HepG2 (cell line): Measurements from ENCODE around the gene IL4I1. TPM values are rescaled to one million over a fixed set of nuclear protein-coding genes. Genes with fewer than 3 reads are reported as not detected.

Source experiments
- ASH2L ChIP-seq: fragments of 300-600, 200-600 bp; sonication (generic); IDR thresholded peaks from 2 replicates; pipeline ENCODE4 v1.7.0; 2017; ENCODE audit warnings: low read depth, mild to moderate bottlenecking, moderate library complexity, mixed read lengths, low read length; ENCODE audit not compliant: insufficient read length
- ATF1 ChIP-seq: IDR thresholded peaks from 2 replicates; pipeline ENCODE4 v1.6.1; 2016; ENCODE audit warnings: mild to moderate bottlenecking, control low read depth
- BCL6 ChIP-seq: IDR thresholded peaks from 2 replicates; pipeline ENCODE4 v1.6.1; 2016; ENCODE audit warnings: missing genetic modification reagents, missing compliant biosample characterization
- GPN1 ChIP-seq: sonication (generic); formaldehyde crosslinking; IDR thresholded peaks from 2 replicates; pipeline ENCODE4 v1.5.1; 2020; ENCODE audit warnings: missing genetic modification reagents, borderline replicate concordance
- GZF1 ChIP-seq: sonication (generic); formaldehyde crosslinking; IDR thresholded peaks from 2 replicates; pipeline ENCODE4 v1.5.1; 2020; ENCODE audit warnings: mild to moderate bottlenecking, missing genetic modification reagents
- HES4 ChIP-seq: sonication (generic); formaldehyde crosslinking; IDR thresholded peaks from 2 replicates; pipeline ENCODE4 v1.9.0; 2021; ENCODE audit warnings: mild to moderate bottlenecking, missing genetic modification reagents, borderline replicate concordance
- IKZF4 ChIP-seq: sonication (generic); formaldehyde crosslinking; IDR thresholded peaks from 2 replicates; pipeline ENCODE4 v1.5.1; 2020; ENCODE audit warnings: borderline replicate concordance, mild to moderate bottlenecking, low read depth, missing genetic modification reagents; ENCODE audit errors: not compliant biosample characterization
- POLR2AphosphoS5 ChIP-seq: IDR thresholded peaks from 2 replicates; pipeline ENCODE4 v1.6.1; 2012; ENCODE audit warnings: low read depth, low read length
- TAF15 ChIP-seq: fragments of 200-400 bp; formaldehyde crosslinking; IDR thresholded peaks from one replicate; pipeline ENCODE4 v1.6.1; 2018; ENCODE audit warnings: mild to moderate bottlenecking, low read depth, low read length; ENCODE audit not compliant: poor library complexity, severe bottlenecking
- TMF1 ChIP-seq: sonication (generic); formaldehyde crosslinking; IDR thresholded peaks from 2 replicates; pipeline ENCODE4 v1.8.1; 2022; ENCODE audit warnings: low read depth, missing genetic modification reagents
- U2AF1 ChIP-seq: fragments of 200-400 bp; formaldehyde crosslinking; optimal IDR thresholded peaks from 2 replicates; pipeline ENCODE3; 2017; ENCODE audit warnings: mild to moderate bottlenecking, low read depth, low read length
- U2AF2 ChIP-seq: fragments of 200-400 bp; formaldehyde crosslinking; IDR thresholded peaks from 2 replicates; pipeline ENCODE4 v1.6.1; 2017; ENCODE audit warnings: low read depth, mild to moderate bottlenecking, low read length
- ZBTB38 ChIP-seq: sonication (generic); formaldehyde crosslinking; IDR thresholded peaks from 2 replicates; pipeline ENCODE4 v1.5.1; 2020; ENCODE audit warnings: mild to moderate bottlenecking, missing genetic modification reagents
- ZMYM4 ChIP-seq: sonication (generic); formaldehyde crosslinking; IDR thresholded peaks from 2 replicates; pipeline ENCODE4 v1.8.1; 2023; ENCODE audit warnings: mild to moderate bottlenecking, missing genetic modification reagents
- ZNF121 ChIP-seq: sonication (generic); formaldehyde crosslinking; IDR thresholded peaks from 2 replicates; pipeline ENCODE4 v1.5.0; 2020; ENCODE audit warnings: mild to moderate bottlenecking, missing genetic modification reagents
- ZNF547 ChIP-seq: sonication (generic); formaldehyde crosslinking; IDR thresholded peaks from 2 replicates; pipeline ENCODE4 v1.5.1; 2020; ENCODE audit warnings: mild to moderate bottlenecking, missing genetic modification reagents
- ZNF570 ChIP-seq: sonication (generic); formaldehyde crosslinking; IDR thresholded peaks from 2 replicates; pipeline ENCODE4 v1.4.0; 2020; ENCODE audit warnings: mild to moderate bottlenecking, missing genetic modification reagents, borderline replicate concordance
- polyA plus RNA-seq, 8 experiments: library from polyadenylated mRNA; depleted of rRNA in 3 of 8; stranded (reverse) in 7 of 8; unstranded in 1 of 8; fragments of >200 nt; fragmentation: Illumina TruSeq in 4 of 8; extraction: Trizol in 4 of 8; gene quantifications; 2 replicates each; pipeline versions ENCODE4 v1.2.1 to v1.2.3, GENCODE V29; 2011 to 2016; ENCODE audit warnings: low read depth in 4 of 8, missing spikeins in 1 of 8, mixed read lengths in 1 of 8; ENCODE audit not compliant: insufficient read depth in 1 of 8
- total RNA-seq, 5 experiments: library from RNA; depleted of rRNA; stranded (reverse); fragments of >200 nt; fragmentation: Illumina TruSeq; extraction: Trizol; gene quantifications; 2 replicates each; pipeline ENCODE4 v1.2.3, GENCODE V29; 2016; ENCODE audit warnings: low read depth in 1 of 5
- TF ChIP-seq, protein P1 (sequence below): sonication (generic); formaldehyde crosslinking; IDR thresholded peaks from 2 replicates; pipeline ENCODE4 v1.5.1; 2020; ENCODE audit warnings: mild to moderate bottlenecking, missing genetic modification reagents
- TF ChIP-seq, protein P2 (sequence below): sonication (generic); IDR thresholded peaks from 2 replicates; pipeline ENCODE4 v1.6.1; 2016; ENCODE audit warnings: low read depth, borderline replicate concordance
- TF ChIP-seq, protein P3 (sequence below): sonication (generic); formaldehyde crosslinking; IDR thresholded peaks from 2 replicates; pipeline ENCODE4 v1.4.0; 2020; ENCODE audit warnings: mild to moderate bottlenecking, missing genetic modification reagents
- TF ChIP-seq, protein P4 (sequence below): sonication (generic); formaldehyde crosslinking; conservative IDR thresholded peaks from 2 replicates; pipeline ENCODE4 v1.8.0; 2022; ENCODE audit warnings: low read depth, missing genetic modification reagents
- TF ChIP-seq, protein P5 (sequence below): sonication (generic); formaldehyde crosslinking; IDR thresholded peaks from 2 replicates; pipeline ENCODE4 v1.5.0; 2020; ENCODE audit warnings: missing genetic modification reagents

IL4I1 gene
- total and polyA plus RNA-seq, 2 of the 13 experiments (the other 11 are each of a cell fraction or from before 2014, with no cell fraction given), result not detected

DNA sequence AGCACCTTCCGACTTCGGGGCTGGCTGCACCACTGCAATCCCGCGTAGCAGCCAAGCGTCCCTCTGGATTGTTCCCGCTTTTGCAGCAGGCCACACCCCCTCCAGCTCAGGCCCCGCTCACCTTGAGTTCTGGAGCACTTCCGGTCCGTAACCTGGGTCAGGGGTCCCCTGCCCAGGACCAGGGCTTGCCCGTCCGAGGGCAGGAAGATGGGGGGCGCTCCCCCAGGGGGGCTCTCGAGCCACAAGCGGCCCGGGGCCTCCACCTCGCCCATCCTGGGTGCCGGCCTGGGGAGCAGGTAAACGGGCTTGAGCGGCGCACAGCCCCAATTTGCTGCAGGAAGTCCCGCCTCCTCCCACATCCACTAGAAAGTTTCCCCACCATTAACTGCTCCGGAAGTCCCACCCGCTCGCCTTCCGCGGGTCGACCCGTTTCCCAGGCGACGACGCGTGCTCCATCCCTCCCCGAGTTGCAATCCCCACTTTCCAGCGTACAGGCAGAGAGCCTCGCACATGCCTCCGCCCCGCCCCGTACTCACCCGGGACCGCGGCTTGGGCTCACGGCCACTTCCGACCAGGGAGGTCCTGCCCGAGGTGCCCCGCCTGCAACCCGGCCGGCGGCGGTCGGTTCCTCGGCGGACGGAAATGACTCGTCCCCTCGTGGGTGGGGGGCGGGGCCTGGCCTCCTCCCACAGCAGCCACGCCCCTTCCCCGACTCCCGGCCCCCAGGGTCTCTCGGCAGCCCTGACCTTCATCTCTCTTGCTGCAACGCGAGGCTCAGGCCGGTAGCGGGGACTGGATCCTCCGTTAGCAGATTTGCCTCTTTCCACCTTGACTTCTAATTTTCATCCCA is 29.5 kb downstream of the IL4I1 start, which contains the start of gene PNKP (continued):
- no peak for TF ChIP-seq IKZF4 (CRISPR knock-in tag)
- 0 out of 2 replicates have a peak, but pooled peaks have one; percentile 10 for TF ChIP-seq GZF1 (CRISPR knock-in tag)
- TF ChIP-seq, protein P1, sequence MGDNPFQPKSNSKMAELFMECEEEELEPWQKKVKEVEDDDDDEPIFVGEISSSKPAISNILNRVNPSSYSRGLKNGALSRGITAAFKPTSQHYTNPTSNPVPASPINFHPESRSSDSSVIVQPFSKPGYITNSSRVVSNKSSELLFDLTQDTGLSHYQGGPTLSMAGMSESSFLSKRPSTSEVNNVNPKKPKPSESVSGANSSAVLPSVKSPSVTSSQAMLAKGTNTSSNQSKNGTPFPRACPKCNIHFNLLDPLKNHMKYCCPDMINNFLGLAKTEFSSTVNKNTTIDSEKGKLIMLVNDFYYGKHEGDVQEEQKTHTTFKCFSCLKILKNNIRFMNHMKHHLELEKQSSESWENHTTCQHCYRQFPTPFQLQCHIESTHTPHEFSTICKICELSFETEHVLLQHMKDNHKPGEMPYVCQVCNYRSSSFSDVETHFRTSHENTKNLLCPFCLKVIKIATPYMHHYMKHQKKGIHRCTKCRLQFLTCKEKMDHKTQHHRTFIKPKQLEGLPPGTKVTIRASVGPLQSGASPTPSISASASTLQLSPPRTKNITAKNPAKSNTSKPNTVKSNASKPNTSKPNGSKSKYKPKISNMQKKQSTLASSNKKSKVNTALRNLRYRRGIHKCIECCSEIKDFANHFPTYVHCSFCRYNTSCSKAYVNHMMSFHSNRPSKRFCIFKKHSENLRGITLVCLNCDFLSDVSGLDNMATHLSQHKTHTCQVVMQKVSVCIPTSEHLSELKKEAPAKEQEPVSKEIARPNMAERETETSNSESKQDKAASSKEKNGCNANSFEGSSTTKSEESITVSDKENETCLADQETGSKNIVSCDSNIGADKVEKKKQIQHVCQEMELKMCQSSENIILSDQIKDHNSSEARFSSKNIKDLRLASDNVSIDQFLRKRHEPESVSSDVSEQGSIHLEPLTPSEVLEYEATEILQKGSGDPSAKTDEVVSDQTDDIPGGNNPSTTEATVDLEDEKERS (CRISPR knock-in tag), result no peak
- no peak for TF ChIP-seq ZBTB38 (CRISPR knock-in tag)
- TF ChIP-seq ASH2L, result peak; percentile 93
- TF ChIP-seq, protein P2, sequence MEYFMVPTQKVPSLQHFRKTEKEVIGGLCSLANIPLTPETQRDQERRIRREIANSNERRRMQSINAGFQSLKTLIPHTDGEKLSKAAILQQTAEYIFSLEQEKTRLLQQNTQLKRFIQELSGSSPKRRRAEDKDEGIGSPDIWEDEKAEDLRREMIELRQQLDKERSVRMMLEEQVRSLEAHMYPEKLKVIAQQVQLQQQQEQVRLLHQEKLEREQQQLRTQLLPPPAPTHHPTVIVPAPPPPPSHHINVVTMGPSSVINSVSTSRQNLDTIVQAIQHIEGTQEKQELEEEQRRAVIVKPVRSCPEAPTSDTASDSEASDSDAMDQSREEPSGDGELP, result no peak
- TF ChIP-seq ZNF121 (CRISPR knock-in tag), result no peak
- TF ChIP-seq ZNF547, result peak; percentile 80
- no peak for TF ChIP-seq U2AF2
- no peak; the same call in 1 of the 2 replicates for TF ChIP-seq TMF1 (CRISPR knock-in tag)
- TF ChIP-seq POLR2AphosphoS5, result peak; percentile 82
- TF ChIP-seq ZMYM4 (CRISPR knock-in tag), result peak; percentile 47; the same call in 1 of the 2 replicates
- no peak for TF ChIP-seq GPN1 (CRISPR knock-in tag)
- TF ChIP-seq, protein P3, sequence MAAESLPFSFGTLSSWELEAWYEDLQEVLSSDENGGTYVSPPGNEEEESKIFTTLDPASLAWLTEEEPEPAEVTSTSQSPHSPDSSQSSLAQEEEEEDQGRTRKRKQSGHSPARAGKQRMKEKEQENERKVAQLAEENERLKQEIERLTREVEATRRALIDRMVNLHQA, result no peak
- peak; percentile 88 for TF ChIP-seq ATF1 (CRISPR knock-in tag)
- peak; percentile 94; the same call in 1 of the 2 replicates for TF ChIP-seq HES4 (CRISPR knock-in tag)
- peak; percentile 52 for TF ChIP-seq BCL6 (CRISPR knock-in tag)
- TF ChIP-seq U2AF1, result no peak
- TF ChIP-seq, protein P4, sequence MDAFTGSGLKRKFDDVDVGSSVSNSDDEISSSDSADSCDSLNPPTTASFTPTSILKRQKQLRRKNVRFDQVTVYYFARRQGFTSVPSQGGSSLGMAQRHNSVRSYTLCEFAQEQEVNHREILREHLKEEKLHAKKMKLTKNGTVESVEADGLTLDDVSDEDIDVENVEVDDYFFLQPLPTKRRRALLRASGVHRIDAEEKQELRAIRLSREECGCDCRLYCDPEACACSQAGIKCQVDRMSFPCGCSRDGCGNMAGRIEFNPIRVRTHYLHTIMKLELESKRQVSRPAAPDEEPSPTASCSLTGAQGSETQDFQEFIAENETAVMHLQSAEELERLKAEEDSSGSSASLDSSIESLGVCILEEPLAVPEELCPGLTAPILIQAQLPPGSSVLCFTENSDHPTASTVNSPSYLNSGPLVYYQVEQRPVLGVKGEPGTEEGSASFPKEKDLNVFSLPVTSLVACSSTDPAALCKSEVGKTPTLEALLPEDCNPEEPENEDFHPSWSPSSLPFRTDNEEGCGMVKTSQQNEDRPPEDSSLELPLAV (CRISPR knock-in tag), result no peak
- no peak for TF ChIP-seq ZNF570 (CRISPR knock-in tag)
- TF ChIP-seq TAF15, result no peak
- TF ChIP-seq, protein P5, sequence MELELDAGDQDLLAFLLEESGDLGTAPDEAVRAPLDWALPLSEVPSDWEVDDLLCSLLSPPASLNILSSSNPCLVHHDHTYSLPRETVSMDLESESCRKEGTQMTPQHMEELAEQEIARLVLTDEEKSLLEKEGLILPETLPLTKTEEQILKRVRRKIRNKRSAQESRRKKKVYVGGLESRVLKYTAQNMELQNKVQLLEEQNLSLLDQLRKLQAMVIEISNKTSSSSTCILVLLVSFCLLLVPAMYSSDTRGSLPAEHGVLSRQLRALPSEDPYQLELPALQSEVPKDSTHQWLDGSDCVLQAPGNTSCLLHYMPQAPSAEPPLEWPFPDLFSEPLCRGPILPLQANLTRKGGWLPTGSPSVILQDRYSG, result 0 out of 2 replicates have a peak, but pooled peaks have one; percentile 67
